Esophagus squamous epithelium (tissue), 4 donors: Measurements from ENCODE around the gene SNX20.

Experiments
- CTCF ChIP-seq, 6 experiments: fragments of 450-650 bp in 4 of 6; fragments of 200-600 bp in 2 of 6; sonication (generic) in 2 of 6; IDR thresholded peaks; one replicate each; pipeline ENCODE4 v1.5.1; 2016 to 2019; ENCODE audit warnings: antibody characterized with exemption in 6 of 6, mild to moderate bottlenecking in 4 of 6, moderate library complexity in 4 of 6
- POLR2A ChIP-seq, 4 donors: fragments of 450-650 bp; IDR thresholded peaks; one replicate each; pipeline ENCODE4 v1.6.1; 2017; ENCODE audit warnings: antibody characterized with exemption in 4 of 4, mild to moderate bottlenecking in 4 of 4, moderate library complexity in 3 of 4

DNA sequence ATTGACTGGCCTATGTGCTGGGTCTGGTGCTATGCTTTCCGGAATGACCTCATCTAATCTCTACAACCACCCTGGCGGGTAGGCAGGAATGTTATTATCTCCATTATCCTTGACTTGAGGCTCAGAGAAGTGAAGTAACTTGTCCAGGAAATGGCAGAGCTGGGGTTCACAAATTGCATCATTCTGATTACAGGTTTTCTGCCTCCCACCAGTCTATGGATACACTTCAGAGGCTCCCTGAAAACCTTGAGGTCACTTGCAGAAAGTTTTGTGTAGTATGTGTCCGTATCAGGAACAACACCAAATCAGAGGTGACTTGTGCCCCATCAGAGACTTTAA, 31.4 kb upstream of the SNX20 start:
- TF ChIP-seq CTCF (IDR thresholded peaks at IDR 0.05) (no peak), POLR2A (IDR thresholded peaks at IDR 0.05) (no peak)
